Dedifferentiated amniotic fluid mesenchymal stem cell (primary cell): ENCODE measurements around the gene ZNF281.
"Not testable (repeated sequence)": the region's sequence is repeated elsewhere in the genome, so short reads cannot be mapped to it uniquely, and the experiment has no call there.

ENCODE experiments used
- DNase-seq: peaks from one replicate; pipeline ENCODE4 v3.0.0-alpha.2; 2016; ENCODE audit errors: extremely low spot score

Gene ZNF281

GRCh38 chr1:200363264-200363933 is 46.4 kb downstream of the ZNF281 start:
- no peak for DNase-seq

- DNase-seq = no peak
Measured at GRCh38 chr1:200362421-200362820, 47.4 kb downstream of the ZNF281 start.

GRCh38 chr1:200359610-200360163 is 50.1 kb downstream of the ZNF281 start:
- DNase-seq = no peak

- not testable (repeated sequence) for DNase-seq
Measured at GRCh38 chr1:200357925-200358324, 51.9 kb downstream of the ZNF281 start.

GRCh38 chr1:200355801-200356200 is 54.0 kb downstream of the ZNF281 start:
- DNase-seq = no peak
